HG02885 (cell line): ENCODE data around the gene SDK1.

Experiments used
- ATAC-seq: cut with Tn5 transposase; IDR thresholded peaks from one replicate; pipeline ENCODE4 v1.9.1; 2021; ENCODE audit warnings: mild to moderate bottlenecking; ENCODE audit not compliant: unreplicated experiment, poor library complexity

Gene SDK1

DNA sequence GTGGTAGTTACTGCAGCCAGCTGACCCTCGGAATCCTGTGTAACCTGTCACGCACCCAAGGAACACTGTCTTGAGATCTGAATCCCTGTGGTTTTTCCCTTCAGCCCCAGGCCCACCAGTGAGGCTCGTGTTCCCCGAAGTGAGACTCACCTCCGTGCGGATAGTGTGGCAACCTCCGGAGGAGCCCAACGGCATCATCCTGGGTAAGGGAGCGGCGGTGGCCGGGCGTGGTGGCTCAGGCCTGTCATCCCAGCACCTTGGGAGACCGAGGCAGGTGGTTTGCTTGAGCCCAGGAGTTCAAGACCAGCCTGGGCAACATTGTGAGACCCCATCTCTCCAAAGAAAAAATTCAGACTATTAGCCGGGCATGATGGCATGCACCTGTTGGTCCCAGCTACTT, 831.2 kb downstream of the SDK1 start:
- no peak for ATAC-seq

DNA sequence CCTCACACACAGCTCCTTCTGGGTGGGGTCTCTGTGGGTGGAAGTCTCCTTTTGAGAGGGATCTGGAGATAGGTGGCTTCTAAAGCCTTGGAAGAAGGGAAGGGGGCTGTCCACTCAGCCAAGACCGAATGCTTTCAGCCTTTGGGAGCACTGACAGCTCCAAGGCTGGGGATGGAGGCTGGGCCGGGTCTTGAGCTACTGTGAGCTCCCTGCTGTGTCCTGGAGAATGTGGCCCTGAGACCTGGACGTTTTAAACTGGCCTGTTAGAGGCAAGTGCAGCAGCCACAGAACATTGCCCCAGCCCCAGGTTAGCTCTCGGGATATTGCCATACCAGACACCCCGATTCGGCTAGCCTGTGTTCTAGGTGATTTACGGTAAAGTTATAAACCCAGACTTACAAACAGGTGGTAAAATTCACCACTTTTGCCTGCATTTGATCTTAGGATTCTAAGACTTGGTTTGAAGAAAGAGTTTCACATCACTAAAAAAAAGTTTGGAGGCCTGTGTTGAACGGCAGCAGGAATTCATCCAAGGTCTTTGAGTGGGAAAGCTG, 832.5 kb downstream of the SDK1 start:
- ATAC-seq, result no peak

DNA sequence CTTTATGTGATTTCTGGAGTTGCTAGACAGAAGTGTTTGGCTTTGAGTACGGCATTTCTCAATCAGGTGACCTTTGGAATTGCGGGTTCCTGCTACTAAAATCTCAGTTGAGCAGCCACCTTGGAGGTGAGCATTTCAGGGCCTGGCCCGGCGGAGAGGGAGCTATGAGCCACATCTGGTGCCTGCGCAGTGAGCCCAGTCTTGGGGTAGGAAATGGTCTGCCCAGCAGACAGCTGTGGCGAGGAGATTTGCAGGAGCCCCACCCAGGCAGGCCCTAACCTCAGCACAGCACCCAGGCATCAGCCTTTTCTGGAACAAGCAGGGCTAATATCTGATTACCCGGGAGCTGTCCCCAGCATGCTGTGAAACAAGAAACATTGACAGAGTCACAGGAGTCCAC, 833.2 kb downstream of the SDK1 start:
- no peak for ATAC-seq

DNA sequence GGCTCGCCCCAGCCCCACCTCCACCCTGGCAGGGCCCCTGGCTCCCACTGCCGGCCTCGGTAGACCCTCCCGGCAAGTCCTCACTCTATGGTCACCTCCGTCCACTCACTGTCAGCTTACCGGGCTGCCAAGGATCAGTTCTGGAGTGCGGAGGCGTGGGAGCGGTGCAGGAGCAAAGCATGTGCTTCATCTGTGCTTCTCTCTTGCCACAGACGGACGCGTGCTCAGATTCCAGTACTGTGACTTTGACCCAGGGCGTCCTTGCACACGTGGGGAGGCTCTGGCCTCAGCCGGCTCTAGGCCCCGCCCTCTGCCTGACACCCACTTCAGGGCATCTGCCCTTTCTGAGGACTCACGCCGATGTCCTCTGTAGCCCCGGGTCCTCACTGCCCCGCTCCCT, 833.6 kb downstream of the SDK1 start:
- no peak for ATAC-seq

DNA sequence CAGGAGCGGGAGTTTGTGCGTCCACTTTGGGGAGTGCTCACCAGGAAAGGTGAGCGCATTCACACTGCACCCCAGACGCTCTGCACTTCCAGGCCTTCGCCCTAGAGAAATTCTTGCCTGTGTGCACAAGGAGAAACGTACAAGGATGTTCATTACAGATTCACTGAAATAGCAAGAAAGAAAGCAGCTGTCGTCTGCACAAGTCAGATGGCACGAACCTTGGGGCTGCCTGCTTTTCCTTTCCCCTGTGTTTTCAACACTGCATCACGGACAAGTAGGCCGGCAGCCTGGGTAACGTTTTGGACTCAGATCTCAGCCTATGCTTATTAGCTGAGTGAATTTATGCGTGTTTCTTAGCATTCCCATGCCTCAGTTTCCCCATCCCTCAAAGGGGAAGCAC, 834.2 kb downstream of the SDK1 start:
- no peak for ATAC-seq

DNA sequence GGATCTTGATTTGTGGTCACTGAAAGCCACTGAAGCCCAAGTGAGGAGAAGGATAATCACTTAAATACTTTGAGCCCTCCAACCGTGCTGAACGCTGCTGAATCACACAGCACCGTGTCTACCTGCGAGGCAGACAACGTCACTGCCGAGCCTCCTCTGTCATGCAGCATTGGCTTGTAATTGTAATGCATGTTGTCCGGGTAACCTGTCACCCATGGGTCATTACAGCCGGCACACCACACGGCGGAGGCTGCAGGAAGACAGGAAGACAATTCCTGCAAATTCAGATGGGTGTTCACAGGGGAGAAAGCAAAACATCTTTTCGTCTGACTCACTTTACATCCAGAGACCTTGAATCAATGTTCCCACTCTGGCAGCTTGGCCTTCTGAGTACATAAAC, 835.0 kb downstream of the SDK1 start:
- ATAC-seq, result no peak

DNA sequence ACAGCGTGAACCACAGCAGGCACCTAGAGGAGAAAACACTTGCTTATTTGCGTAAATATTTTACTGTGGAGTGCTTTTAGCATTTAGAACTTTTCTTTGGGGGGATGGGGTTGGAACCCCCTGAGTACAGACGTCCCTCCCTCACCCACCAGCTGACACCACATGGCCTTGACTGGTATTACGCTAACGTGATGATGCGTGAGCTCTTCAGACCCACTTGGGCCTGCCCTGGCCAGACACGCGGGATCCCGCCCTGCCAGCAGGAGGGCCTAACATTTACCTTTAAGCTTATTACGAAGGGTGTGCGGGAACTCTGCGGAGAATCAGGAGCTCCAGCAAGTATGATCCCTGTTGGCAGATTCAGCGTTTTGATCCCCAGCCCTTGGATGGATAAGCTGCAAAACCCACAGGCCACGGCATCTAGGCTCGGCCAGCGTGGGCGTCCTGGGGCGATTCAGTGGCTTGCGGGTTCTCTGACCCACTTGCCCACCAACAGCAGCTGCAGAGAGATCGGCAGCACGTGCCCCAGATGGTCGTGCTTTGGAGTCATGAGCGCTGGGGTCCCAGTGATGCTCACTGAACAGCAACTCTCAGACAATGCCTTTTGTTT, 835.6 kb downstream of the SDK1 start:
- ATAC-seq, result no peak

DNA sequence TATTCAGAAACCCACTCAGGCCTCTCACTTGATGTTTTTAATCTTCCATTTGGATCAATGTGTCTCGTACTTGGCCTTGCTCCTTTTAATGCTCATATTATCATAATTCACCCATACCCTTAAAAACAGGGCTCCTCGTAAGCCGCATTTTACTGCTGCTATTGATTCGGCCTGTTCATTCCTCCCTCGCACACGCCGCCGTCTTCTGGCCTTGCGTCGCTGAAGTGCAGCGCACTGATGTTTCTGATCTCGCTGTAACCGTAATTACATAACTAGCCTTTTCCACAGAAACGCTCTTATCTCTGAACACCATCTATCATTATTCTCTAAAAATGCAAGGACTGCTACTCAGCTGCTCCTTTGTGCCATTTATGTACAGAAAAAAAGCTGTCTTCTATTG, 836.5 kb downstream of the SDK1 start:
- no peak for ATAC-seq

DNA sequence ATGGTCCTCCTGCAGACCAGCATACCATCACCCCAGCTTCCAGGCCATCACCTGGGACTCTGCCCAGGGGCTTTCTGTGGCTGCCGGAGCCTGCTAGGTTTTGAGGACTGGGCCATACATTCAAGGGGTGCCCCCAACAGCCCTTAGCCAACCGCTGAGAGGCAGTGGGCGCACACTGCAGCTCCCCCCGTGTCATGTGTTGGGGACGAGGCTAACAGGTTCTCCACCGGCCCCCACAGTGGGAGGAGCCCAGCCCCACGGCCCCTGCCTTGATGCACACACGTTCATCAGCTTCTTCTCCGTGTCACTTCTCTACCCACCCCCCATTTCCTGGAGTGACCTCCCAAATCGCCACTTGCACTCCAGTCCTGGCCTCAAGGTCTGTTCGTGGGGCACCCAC, 837.8 kb downstream of the SDK1 start:
- no peak for ATAC-seq

DNA sequence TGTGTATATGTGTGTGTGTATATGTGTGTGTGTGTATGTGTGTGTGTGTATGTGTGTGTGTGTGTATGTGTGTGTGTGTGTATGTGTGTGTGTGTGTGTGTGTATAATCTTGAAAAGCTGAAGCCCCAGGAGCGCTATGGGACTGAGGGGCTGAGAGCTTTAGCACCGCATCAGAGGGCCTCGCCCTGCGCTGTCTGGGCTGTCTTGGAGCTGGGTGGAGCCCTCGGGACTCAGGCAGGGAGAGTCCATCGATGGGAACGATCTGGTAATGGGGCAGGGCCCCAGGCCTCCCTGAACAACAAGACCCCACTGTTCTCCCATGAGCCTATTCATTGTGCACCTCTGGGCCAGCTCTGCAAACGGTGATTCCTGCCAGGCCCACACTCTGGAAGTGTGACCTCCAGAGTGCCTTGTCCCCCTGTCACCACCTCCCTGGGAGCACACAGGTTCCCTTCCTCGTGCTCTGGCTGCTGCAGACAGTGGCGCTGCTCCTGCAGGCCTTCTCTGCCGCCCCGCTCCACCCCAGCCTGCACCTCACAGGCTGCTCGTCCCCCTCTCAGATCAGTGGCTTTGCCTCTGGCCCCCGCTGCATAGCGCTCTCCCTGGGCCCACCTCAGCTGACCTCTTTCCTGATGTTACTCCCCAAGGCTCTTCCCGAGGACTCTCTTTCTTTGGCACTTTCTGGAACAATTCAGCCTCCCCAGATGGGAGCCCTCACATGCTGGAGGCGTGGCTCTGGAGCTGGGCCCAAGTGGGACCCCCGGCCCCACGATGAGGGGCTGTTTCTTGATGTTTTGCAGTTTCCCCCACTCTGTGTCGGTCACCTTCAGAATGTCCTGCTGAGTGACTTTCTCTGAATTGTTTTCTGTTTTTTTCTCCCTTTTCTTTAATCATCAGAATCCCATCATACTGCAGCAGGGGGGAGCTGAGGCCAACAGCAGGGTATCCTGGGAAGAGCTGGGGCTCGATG, 838.9 kb downstream of the SDK1 start:
- no peak for ATAC-seq

DNA sequence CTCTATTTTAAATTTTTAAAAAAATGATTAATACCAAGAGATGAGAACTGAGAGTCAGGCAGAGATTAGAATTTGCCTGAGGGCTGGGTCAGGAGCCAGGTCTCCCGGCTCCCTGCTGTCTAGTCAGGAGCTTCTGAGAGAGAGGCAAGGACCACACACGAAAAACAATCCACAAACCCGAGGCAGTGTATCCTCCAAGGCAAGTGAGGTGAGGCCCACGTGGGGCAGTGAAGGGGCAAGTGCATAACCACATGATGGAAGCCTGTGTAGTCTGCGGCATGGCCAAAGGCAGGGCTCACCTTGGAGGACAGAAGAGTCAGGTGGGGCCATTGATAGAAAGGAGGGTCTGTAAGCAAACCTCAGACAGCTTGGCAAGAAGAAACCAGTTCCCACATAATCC, 839.9 kb downstream of the SDK1 start:
- ATAC-seq, result no peak

DNA sequence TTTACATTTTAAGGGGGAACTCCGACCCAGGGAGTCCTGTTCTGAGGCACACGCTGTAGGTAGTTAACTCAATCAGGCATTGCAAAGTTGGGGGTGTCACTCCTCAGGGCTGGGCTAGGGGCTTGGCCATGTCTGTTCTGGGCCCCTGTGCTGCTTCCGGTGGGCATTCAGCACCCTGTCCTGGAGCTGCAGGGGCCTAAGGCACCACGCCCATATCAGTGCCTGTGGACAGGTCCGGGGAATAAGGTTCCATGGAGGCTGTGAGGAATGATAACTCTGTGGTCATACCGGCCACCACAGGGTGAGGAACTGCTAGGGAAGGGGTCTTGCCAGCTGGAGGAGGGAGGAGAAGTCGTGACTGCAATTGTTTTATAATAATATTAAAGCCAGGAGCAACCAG, 842.0 kb downstream of the SDK1 start:
- ATAC-seq, result no peak

DNA sequence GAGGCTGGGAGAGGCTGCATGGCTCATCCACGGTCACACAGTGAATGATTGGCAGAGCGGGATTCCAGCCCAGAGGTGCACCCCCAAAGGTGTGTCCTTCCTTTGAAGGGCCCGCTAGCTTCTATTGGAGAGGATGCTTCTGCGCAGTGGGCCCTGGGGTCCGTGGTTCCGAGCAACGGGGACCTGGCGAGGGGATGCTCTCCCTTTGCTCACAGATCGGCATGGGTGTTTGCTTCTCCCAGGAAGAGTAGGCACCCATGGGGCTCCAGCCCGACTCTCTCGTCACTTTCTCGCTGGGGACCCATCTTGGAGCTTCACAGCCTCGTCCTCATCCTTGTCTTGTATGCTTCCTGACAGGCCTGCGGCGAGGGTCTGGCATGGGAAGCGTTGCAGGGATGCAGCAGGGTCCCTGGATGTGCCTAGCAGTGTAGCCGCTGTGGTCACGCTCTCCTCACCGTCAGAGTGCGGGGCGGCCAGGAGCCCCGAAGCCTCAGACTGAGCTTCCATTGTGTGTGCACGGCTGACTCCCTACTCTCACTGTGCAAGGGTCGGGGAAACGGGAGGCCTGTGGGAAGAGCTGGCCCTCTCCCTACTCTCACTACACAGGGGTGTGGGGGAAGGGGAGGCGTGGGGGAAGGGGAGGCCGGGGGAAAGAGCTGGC, 842.6 kb downstream of the SDK1 start:
- ATAC-seq, result no peak

DNA sequence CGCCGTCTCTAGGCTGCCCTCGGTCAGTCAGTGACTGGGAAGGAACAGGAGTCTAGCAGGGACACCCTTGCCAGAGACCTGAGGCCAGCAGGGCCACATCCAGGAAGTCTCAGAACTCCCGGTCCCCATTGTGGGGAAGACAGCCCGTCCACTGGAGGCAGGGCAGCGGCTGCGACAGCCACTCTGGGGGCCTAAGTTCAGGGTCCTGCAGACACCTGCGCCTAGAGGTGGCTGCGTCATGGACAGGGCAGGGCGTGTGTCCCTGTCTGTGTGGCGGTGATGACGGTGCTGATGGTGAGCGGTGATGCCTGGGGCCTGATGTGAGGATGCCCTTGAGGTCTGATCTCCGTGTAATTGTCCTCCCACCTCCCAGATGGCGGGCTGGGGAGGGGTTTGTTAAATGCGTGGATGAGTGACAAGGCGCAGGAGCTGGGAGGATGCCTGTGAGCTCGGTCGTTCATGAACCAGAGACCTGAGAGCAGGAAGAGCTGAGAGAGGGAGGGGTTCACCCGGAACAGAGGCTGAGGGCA, 843.2 kb downstream of the SDK1 start:
- ATAC-seq, result no peak

DNA sequence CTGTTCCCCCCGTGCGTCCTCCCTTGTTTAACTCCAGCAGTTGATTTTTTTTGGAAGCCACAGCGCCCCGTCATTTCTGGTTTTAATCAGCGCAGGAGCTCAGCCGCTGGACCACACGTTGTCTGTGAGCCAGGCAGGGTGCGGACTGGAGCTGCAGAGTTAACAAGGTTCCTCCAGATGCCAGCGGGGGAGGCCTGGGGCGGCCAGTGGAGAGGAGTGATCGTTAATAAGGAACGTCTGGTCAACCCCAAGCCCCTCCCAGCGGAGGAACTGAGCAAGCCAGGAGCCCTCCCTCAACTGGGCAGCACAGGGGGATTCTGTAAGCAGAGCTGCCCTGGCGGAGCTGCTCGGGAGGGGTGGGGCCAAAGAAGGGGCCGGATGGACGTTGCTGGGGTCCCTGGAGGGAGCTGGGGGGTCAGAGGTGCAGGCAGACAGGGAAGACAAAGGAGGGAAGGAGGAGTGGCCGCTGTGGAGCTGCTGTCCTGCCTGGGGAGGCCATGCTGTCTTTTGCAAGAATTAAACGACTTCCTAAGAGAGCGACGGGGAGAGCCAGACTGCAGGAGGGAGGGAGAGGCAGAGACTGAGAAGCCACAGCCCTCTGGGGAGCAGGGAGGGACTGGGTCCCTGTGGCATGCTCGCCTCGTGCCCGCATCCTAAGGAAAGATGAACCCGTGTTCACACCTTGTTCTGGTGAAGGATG, 843.9 kb downstream of the SDK1 start:
- no peak for ATAC-seq

DNA sequence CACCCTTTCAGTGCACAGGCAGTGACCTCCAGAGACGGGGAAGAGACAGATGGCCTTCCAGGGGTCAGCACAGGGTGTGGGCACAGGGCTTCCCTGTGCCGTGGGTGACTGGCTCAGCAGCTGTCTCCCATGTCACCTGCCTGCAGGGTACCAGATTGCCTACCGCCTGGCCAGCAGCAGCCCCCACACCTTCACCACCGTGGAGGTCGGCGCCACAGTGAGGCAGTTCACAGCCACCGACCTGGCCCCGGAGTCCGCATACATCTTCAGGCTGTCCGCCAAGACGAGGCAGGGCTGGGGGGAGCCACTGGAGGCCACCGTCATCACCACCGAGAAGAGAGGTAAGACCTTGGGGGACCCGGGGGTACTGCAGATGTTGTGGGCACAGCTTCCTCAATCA, 844.5 kb downstream of the SDK1 start:
- ATAC-seq, result no peak

DNA sequence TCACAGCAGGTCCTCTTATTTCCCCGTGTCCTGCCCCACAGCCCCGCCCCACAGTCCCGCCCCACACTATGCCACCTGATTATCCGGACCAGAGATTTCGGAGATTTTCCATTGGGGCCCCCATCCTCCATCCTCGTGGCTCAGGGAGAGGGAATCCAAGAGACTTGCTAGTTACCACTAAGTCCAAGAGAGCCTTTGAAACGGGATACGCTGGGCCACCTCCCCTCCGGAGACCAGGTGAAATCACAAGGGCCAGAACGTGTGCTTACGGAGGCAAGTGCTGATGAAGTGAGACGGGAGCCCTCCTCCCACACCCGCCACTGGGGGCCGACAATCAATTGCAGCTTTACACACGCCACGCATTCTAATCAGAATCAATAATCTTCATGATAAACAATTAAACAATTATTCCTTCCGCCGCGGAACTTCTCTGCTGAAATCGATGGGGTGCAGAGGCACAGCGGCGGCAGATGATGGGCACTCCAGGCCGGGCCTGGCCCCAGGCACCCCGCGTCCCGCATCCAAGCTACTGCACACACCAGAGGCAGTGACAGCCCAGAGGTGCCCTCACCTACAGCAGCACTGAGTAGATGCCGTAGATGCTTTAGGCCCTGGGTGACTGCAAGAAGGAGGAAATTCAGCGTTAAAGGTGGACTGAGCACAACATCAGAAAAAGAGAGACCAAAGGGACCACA, 847.0 kb downstream of the SDK1 start:
- no peak for ATAC-seq

DNA sequence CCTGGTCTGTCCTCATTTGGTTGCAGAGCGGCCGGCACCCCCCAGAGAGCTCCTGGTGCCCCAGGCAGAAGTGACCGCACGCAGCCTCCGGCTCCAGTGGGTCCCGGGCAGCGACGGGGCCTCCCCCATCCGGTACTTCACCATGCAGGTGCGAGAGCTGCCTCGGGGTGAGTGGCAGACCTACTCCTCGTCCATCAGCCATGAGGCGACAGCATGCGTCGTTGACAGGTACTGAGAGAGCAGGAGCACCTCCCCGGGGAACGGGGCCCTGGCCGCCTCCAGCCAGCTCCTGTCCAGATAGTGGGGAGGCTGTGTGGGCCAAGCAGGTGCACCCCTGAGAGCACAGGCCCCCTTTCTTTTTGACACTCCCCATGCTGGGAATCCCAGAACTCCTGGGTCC, 848.2 kb downstream of the SDK1 start:
- no peak for ATAC-seq

DNA sequence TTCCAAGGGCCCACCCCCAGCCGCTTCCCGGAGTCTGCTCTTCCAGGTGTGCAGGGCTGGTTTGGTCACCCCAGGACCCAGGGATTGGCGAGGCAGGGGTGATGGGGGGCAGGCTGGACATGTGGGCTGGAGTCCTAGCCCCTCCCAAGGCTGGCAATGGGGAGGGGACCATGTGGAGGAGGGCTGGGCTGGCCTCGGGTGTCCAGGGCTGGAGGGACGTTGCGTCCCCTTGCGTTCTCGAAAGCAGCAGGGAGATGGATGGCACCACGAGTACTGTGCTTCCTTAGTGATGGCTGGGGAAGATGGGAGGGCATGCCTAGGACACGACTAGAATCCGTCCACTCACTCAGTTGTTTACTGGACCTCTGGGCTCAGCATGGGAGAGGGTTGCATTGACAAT, 848.6 kb downstream of the SDK1 start:
- no peak for ATAC-seq

DNA sequence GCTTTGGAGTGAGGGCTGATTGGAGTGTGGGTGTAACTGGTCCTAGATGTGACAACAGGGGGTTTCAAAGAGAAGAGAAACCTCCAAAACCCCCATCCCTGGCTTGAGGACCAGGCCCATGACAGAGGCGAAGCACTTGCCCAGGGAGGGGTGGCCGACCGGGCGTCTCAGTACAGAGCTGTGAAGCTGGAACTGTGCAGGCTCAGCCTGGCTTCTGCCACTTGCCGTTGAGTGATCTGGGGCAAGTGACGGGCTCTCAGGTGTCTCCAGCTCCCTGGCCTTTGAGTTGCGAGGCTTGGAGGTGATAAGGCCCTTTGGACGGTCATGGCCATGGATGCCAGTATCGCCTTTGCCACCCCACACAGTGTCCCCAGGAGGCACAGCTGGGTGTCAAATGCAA, 849.7 kb downstream of the SDK1 start:
- ATAC-seq, result no peak
